Nephron (organoid): Measurements from ENCODE around the gene ACACB.

ENCODE experiments used
- H3K27ac Mint-ChIP-seq, 3 experiments: 2 replicates each; pipeline ENCODE4 v1.8.0; 2020; ENCODE audit warnings: mixed read lengths in 3 of 3, mild to moderate bottlenecking in 2 of 3, moderate library complexity in 1 of 3
- H3K27me3 Mint-ChIP-seq: 2 replicates; pipeline ENCODE4 v1.8.0; 2021; ENCODE audit warnings: low read depth, mild to moderate bottlenecking, moderate library complexity, mixed read lengths
- H3K36me3 Mint-ChIP-seq: 2 replicates; pipeline ENCODE4 v1.8.0; 2020; ENCODE audit warnings: low read depth, mixed read lengths
- H3K4me1 Mint-ChIP-seq: 2 replicates; pipeline ENCODE4 v1.8.0; 2020; ENCODE audit warnings: mixed read lengths
- H3K4me3 Mint-ChIP-seq, 3 experiments: 2 replicates each; pipeline ENCODE4 v1.8.0; 2020; ENCODE audit warnings: mild to moderate bottlenecking in 3 of 3, mixed read lengths in 3 of 3, moderate library complexity in 2 of 3
- H3K9me3 Mint-ChIP-seq: 2 replicates; pipeline ENCODE4 v1.8.0; 2020; ENCODE audit warnings: mixed read lengths
- CTCF ChIP-seq, 3 experiments: fragments of 200-600 bp; sonication (generic); IDR thresholded peaks; one replicate each; pipeline ENCODE4 v1.5.0; 2021; ENCODE audit warnings: antibody characterized with exemption in 3 of 3; ENCODE audit not compliant: unreplicated experiment in 3 of 3

ACACB gene

GRCh38 chr12:109150124-109150640 is 33.8 kb downstream of the ACACB start:
- H3K9me3 Mint-ChIP-seq, result no peaks in the 10 kb centered on the region
- no peak for TF ChIP-seq CTCF (IDR thresholded peaks at IDR 0.05; ENCODE audit: unreplicated experiment in 3 of 3)
- H3K4me3 Mint-ChIP-seq, result peak overlapping the region in 1 of 3 experiments; percentile 26
- no peak overlapping the region for H3K27ac Mint-ChIP-seq
- peaks cover 12% of the 10 kb centered on the region for H3K27me3 Mint-ChIP-seq
- H3K36me3 Mint-ChIP-seq, result no peaks in the 10 kb centered on the region
- H3K4me1 Mint-ChIP-seq, result peaks cover 19% of the 10 kb centered on the region

- H3K9me3 Mint-ChIP-seq, result no peaks in the 10 kb centered on the region
- no peak overlapping the region for H3K27ac Mint-ChIP-seq
- H3K4me3 Mint-ChIP-seq, result peak overlapping the region in 2 of 3 experiments; percentile 34 to 61
- no peak for TF ChIP-seq CTCF (IDR thresholded peaks at IDR 0.05; ENCODE audit: unreplicated experiment in 3 of 3)
- peaks cover 17% of the 10 kb centered on the region for H3K27me3 Mint-ChIP-seq
- no peaks in the 10 kb centered on the region for H3K36me3 Mint-ChIP-seq
- H3K4me1 Mint-ChIP-seq, result peaks cover 21% of the 10 kb centered on the region
These were observed 35.1 kb downstream of the ACACB start for GRCh38 chr12:109151457-109151856.

DNA sequence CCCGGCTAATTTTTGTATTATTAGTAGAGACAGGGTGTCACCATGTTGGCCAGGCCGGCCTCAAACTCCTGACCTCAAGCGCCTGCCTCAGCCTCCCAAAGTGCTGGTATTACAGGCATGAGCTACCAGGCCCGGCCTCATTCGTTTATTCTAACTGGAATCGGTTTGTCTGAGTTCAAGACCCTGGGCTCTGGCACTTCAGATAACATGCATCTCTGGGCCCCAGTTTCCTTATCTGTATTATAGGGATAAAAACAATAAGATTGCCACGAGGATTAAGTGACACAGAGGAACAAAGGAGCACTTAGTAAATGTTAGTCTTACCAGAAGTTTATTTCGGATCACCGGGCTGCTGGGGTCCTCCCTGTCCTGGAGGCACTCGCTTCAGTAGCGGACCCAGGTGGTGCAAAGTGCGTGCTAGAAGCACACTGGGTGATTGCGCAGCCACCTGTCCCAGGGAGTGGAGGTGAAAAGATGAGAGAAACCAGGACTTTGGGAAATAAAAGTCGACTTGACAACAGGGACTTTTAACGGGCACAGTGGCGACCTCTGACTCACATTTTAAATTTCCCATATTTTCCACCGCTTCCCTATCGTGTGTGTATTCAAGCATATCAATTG is 37.5 kb downstream of the ACACB start:
- Mint-ChIP-seq H3K27me3 (peaks cover 19% of the 10 kb centered on the region), H3K4me1 (peaks cover 13% of the 10 kb centered on the region), H3K4me3 (peak overlapping the region; percentile 85 to 90 (median 89))

GRCh38 chr12:109154451-109155438 is 38.4 kb downstream of the ACACB start:
- Mint-ChIP-seq H3K9me3 (no peaks in the 10 kb centered on the region), H3K27me3 (peaks cover 16% of the 10 kb centered on the region), H3K36me3 (no peaks in the 10 kb centered on the region), H3K4me3 (peak overlapping the region; percentile 89 to 92 (median 91)), H3K27ac (peak overlapping the region; percentile 37 to 66 (median 38)), H3K4me1 (peaks cover 13% of the 10 kb centered on the region)
- TF ChIP-seq CTCF (IDR thresholded peaks at IDR 0.05; ENCODE audit: unreplicated experiment in 3 of 3), result no peak

More for the DNA sequence above, 37.5 kb downstream of the ACACB start:
- H3K9me3 Mint-ChIP-seq, result no peaks in the 10 kb centered on the region
- no peaks in the 10 kb centered on the region for H3K36me3 Mint-ChIP-seq
- no peak for TF ChIP-seq CTCF (IDR thresholded peaks at IDR 0.05; ENCODE audit: unreplicated experiment in 3 of 3)
- peak overlapping the region in 1 of 3 experiments; percentile 35 for H3K27ac Mint-ChIP-seq

GRCh38 chr12:109156036-109156435 is 39.6 kb downstream of the ACACB start:
- TF ChIP-seq CTCF (IDR thresholded peaks at IDR 0.05; ENCODE audit: unreplicated experiment in 3 of 3), result no peak
- Mint-ChIP-seq H3K4me1 (peaks cover 13% of the 10 kb centered on the region), H3K36me3 (no peaks in the 10 kb centered on the region), H3K27ac (no peak overlapping the region), H3K27me3 (peaks cover 11% of the 10 kb centered on the region), H3K4me3 (peak overlapping the region; percentile 34 to 92 (median 40)), H3K9me3 (no peaks in the 10 kb centered on the region)
